HG03521 (cell line): ENCODE data around the gene TICAM2.

Source experiments
- ATAC-seq: cut with Tn5 transposase; IDR thresholded peaks from one replicate; pipeline ENCODE4 v1.9.1; 2021; ENCODE audit warnings: mild to moderate bottlenecking, moderate library complexity; ENCODE audit not compliant: unreplicated experiment

TICAM2 gene

GRCh38 chr5:115541611-115542010 lies 60.7 kb downstream of the TICAM2 start:
- no peak for ATAC-seq

GRCh38 chr5:115535479-115536035 lies 66.7 kb downstream of the TICAM2 start:
- no peak for ATAC-seq

DNA sequence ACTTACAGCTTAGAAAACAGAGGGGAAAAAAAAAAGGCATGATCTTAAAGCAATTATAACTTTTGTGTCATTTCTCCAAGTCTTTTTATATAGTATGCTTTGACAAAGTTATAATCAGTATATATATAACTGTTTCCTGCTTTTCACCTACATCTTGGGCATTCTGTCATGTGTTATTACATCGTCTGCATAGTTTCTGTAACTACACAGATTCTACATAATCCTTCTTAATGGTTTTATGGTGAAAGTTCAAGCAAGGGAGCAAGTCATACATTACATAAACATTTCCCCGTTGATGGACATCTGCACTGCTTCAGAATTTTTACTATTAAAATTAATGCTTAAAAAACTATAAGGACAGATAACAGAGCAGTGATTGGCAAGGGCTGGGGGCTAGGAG lies 69.8 kb downstream of the TICAM2 start:
- no peak for ATAC-seq

DNA sequence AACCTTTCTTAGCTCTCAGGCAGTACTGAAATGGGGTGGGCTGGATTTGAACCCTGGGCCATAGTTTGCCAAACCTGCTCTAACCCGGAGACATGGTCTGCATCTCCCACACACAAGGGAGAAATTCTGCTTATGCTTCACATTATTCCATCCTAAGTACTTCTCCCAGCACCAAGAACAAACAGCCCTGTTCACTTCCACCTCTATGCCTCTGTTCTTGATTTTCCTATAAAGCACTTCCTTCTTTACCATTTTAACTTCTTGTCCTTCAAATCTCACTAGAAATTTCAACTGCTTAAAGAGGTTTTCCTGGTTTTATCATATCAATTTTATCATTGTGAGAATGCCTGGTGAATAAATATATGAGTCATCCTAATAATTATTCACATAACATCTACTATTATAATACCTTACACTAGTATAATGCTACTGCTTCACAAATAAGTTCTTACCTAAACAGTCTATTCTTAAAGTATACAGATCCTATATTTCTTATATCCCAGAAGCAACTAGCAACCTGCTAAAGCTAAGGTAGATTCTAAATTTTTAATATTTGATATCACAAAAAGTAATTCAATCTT lies 70.4 kb downstream of the TICAM2 start:
- ATAC-seq, result no peak

DNA sequence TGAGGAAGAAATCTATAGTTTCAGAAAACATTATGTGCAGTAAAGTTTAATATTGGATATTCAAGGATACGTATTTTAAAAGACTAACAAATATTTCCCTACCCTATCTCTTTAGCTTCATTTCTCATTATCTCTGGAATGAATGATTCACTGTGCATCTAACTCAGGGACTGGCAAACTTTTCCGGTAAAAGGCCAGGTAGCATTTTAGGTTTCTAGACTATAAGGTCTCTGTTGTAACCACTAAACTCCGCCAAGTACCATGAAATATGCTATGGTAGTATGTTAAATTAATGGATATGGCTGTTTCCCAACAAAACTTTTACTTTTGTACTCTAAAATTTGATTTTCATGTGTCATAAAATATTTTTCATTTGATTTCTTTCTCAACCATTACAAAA lies 70.9 kb downstream of the TICAM2 start:
- ATAC-seq, result no peak

GRCh38 chr5:115530426-115530825 lies 71.9 kb downstream of the TICAM2 start:
- no peak for ATAC-seq
